NCI-H82 treated with DMSO at 0.1 percent for 48 hours (cell line): ENCODE data around the gene SVEP1.
"Not testable (repeated sequence)": the region's sequence is repeated elsewhere in the genome, so short reads cannot be mapped to it uniquely, and the experiment has no call there.

Source experiments
- DNase-seq: peaks from one replicate; lab custom pipeline; 2025; ENCODE audit not compliant: unreplicated experiment; lab: John Stamatoyannopoulos, UW

Gene SVEP1

DNA sequence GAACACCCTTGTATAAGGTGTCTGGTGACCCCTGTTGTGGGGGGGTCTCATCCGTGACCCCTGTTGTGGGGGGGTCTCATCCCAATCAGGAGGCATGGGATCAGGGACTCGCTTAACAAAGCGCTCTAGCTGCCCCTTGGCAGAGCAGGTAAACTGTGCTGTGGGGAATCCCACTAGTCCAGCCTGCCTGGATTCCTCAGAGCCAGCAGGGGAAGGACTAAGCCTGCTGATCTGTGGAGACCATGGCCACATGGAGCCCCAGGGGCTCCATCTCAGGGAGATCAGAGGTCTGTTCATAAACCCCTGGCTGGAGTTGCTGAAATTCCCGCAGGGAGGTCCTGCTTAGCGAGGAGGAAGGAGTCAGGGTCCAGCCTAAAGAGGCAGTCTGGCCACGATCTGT, 196.1 kb downstream of the SVEP1 start:
- no peak for DNase-seq

DNA sequence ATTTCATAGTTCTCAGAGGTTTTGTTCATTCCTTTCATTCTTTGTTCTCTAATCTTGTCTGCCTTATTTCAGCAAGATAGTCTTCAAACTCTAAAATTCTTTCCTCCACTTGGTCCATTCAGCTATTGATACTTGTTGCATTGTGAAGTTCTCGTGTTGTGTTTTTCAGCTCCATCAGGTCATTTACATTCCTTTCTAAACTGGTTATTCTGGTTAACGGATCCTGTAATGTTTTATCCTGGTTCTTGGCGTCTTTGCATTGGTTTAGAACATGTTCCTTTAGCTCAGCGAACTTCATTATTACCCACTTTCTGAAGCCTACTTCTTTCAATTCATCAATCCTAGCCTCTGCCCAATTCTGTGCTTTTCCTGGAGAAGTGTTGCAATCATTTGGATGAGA, 196.8 kb downstream of the SVEP1 start:
- no peak for DNase-seq

DNA sequence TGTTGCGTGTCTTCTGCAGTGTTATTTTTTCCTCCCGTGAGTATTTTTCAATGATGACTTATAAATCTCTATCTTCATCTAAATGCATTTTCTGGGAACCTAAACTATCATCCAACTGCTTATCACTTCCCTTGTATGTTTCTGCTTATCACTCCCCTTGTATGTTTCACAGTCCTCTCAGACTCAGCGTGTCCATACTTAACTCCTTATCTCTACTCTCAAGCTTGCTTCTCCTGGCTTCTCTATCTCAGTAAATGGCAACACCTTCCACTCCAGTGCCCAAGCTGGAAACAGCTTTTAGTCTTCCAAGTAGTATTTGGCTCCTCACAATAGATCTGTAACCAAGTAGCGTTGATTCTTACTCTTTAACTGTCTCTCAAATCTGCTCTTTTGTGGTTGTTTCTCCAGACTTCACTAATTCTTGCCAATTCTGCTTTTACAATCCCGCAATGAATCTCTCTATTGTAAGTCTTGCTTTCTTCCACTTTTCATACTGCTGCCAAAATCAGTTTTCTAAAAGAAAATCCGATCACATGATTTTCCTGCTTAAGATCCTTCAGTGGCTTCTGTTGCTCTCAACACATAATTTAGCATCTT, 208.0 kb downstream of the SVEP1 start:
- DNase-seq, result no peak

DNA sequence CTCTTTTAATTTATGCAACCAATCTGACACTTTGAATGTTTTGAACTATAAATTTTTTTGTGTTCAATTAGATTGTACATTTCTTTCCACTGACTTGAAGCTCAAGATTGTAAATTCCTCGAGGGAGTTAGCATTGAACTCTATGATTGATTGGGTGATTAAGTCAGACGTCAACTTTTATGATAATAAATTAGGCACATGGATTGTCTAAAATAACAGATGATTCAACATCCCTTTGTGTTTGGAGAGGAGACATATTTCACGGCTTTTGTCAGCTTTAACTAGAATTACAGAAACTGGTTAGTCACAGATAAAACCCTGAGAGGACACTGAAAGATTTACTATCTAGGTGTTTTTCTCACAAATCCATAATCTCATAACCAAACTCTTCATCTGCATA, 209.2 kb downstream of the SVEP1 start:
- DNase-seq, result no peak

DNA sequence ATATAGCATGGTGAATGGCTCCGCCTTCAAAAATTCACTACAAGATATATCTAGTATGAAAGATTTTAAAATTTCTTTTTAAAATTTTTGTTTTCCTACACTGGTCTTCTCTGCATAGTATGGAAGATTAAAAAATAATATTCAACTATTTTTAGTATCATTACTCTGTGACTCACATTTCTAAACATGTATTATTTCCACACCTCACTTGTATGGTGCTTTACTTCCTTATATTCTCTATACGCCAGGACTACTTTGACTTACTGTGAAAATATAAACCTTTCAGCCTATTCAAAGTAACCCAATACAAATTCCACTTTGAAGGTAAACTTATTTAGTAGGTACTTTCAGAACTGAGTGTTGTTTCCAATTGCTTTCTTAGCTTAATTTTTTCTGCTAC, 215.1 kb downstream of the SVEP1 start:
- DNase-seq, result no peak

DNA sequence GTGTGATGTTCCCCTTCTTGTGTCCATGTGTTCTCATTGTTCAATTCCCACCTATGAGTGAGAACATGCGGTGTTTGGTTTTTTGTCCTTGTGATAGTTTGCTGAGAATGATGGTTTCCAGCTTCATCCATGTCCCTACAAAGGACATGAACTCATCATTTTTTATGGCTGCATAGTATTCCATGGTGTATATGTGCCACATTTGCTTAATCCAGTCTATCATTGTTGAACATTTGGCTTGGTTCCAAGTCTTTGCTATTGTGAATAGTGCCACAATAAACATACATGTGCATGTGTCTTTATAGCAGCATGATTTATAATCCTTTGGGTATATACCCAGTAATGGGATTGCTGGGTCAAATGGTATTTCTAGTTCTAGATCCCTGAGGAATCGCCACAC, 220.5 kb downstream of the SVEP1 start:
- not testable (repeated sequence) for DNase-seq

DNA sequence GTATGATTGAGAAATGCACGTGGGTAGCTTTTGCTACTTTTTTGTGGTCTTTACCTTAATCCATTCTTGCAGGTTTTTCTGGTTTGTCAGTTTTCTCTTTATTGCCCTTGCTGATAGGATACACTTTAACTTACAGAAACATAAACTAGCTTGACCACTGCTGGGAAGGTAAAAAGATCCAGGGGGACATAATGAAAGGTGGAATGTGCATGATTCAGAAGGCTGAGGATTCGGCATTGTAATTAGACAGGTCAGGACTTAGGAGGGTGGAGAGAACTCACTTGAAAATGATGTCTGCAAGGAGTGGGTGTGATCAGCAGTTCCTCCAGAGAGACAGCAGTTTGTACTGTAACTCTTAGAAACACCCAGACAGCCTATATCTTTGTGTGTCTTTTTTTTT, 222.0 kb downstream of the SVEP1 start:
- no peak for DNase-seq

DNA sequence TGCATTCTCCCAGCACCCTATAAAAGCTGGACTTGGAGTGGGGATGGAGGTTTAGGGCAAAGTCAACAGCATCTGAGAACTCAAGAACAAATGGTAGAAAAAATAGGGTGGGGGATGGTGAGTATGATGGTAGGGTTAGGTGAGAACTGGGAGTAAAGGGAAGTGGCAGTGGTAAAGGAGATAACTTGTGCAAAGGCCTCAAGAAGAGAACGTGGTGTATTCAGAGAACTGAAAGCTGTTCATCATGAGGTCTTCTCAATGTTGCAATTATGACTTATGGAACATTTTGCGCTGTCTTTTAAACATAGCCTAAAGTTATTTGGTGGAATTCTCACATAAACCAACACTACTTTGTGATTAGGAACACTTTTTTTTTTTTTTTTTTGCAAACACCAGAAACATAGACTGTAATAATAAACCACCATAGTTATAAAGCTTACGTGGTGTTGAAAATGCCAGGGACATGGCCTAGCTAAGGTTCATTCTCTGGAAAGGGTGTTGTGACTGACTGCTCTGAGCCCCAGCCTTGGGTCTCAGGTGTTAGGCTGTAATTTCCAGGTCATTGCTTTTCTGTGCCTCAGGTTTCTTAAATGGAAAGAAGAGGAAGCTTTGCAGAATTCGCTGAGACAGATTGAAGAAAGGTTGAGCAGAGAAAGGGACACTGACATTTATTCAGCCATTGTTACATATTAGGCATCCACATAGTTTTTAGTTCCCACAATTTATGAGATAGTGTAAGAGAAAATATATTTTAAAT, 222.7 kb downstream of the SVEP1 start:
- no peak for DNase-seq

DNA sequence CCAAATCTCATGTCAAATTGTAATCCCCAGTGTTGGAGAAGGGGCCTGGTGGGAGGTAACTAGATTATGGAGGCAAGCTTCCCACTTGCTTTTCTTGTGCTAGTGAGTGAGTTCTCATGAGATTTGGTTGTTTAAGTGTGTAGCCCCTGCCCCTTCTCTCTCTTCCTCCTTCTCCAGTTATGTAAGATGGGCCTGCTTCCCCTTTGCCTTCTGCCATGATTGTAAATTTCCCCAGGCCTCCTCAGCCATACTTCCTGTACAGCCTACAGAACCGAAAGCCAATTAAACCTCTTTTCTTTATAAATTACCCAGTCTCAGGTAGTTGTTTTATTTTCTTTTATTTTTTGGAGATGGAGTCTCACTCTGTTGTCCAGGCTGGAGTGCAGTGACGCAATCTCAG, 223.6 kb downstream of the SVEP1 start:
- DNase-seq, result no peak

DNA sequence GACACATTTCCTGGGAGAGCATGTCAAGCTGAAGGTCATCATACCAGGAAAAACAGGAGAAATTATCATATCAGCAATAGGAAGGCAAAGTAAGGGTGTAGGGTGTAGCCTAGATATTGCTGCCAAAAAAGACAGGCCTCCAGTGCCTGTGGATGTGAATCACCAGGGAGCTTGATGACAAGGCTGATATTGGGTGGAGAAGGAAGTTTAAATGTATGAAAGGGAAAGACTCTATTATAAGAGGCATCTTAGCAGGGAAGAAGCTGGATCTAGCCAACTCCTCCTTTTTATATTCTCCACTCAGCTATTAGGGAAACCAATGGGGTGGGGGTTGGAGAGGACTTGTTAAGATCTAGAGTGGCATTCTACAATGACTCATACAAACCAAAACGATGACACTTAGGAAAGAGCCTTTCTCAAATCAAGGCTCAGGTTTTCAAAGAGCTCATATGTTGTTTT, 228.5 kb downstream of the SVEP1 start:
- DNase-seq, result no peak

DNA sequence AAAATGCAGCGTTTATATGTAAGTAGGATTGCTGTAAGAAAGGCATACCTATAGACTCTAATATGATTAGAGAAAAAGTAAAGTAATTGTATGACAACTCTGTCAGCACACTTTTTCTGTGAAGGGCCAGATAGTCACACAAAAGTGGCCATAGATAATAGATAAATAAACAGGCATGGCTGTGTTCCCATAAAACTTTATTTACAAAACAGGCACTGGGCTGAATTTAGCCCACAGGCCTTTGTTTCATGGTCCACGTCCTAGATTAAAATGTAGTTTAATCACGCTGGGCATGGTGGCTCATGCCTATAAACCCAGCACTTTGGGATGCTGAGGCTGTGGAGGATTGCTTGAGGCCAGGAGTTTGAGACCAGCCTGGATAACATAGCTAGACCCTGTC, 233.2 kb downstream of the SVEP1 start:
- DNase-seq, result no peak

DNA sequence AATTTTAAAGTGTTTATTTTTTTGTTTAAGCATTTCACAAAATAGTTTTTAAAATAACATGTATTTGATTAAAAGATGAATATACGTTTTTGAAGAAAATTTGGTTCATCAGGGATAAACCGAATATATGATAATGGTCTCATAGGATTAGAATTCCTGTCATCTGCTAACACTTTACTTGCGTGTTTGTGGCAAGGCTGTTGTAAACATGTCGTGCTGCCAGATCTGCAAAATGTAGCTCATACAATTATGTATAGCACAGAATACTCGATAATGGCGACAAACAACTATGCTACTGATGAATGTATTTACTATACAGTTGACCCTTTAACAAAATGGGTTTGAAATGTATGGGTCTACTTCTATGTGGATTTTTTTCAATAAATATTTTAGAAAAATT, 234.7 kb downstream of the SVEP1 start:
- DNase-seq, result no peak

DNA sequence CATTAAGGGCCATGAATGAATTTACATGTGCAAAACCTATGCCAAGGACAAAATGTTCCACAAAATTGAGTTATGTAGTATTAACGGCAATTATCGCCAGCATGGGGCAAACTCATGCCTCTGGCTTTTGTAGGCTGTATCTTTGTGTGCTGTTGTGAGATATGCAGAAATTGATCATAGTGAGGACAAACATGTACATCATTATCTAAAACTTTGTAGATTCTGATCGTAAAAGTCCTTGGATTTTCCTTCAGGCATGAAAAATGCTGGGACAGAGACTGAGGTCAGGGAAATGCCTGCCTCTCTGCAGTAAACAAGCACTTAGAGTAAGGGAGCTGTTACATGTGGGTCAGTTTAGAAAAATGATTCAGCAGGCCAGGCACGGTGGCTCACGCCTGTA, 236.0 kb downstream of the SVEP1 start:
- DNase-seq, result no peak

DNA sequence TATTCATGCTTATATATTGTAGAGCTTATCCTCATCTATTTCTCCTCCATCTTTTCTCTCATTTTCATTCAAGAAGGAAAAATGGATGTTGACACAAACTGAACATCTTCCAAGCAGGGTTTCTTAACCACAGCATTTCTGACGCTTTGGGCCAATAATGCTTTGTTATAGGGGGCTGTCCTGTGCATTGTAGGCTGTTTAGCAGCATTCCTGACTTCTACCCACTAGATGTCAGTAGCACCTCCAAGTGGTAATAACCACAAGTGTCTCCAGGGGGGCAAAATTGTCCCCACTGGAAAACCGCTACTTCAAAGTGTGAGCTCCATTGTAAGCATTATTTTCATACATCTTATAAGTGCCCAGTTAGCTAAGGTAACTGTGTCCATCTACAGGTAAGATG, 239.2 kb downstream of the SVEP1 start:
- DNase-seq, result no peak

DNA sequence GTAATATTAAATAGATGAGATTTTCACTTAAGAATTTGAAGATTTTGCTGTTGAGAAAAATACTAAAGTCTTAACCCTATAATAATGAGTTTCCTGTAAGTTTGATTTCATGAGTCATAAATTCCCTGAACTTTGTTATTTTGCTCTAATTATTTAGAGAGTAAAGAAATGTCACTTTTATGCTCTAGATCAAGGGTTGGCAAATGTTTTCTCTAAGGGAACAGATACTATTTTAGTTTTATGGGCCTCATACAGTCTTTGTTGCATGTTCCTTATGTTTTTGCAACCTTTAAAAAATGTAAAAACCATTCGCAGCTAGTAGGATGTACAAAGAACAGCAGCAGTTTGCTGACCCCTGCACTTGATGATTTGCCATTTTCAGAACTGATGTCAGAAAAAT, 241.4 kb downstream of the SVEP1 start:
- no peak for DNase-seq

DNA sequence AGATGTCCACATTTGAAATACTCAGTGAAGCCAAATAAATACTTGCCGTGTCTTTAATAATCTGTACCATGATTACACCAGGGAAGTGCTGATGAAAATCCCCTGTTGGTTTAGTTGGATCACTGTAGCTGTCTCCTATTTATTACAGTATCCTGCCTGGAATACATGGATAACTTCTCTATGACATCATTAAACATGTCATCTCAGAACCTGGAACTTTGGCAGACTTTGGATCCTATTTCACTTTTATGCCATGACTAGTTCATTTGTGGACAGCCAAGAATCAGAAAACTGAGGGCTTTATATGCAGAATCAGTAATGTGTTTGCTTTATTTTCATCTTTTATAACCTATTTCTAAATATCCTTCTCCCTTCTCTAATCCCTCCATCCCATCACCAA, 241.8 kb downstream of the SVEP1 start, which contains the start of gene TXNDC8:
Gene TXNDC8, minus strand, starts transcription at position 137 of the 400 bp plus-strand sequence.
- no peak for DNase-seq

DNA sequence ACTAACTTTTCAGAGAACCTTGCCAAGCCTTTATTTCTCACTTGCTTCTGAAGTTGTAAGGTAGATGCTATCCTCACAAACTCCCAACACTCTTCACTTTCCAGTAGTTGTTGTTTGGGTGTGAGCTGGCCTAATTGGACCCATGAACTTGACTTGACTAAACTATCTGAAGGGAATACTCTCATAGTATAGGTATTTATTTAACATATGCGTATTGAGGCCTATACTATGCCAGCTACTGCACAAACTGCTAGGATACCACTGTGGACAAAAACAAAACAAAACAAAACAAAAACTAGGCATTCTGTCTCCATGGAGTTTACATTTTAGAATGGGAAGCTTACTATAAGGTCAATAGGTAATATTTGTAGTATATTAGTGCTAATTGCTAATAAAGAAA, 243.2 kb downstream of the SVEP1 start:
- no peak for DNase-seq

DNA sequence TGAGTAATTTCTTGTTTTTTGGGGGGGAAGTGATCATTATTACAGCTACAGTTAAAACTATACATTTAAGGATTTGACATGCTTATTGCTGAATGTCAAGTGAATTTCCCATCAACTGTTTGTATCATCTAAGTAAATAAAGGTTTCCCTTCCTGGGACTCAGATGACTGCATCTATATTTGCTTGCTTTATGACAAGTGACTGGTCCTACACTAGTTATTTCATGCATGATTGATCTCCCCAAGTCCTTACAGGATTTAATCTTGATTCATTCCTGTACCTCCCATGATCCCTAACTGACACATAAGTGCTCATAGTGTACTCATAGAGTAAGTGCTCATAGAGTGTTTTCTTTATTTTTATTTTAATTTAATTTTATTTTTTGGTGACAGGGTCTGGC, 244.7 kb downstream of the SVEP1 start:
- no peak for DNase-seq

DNA sequence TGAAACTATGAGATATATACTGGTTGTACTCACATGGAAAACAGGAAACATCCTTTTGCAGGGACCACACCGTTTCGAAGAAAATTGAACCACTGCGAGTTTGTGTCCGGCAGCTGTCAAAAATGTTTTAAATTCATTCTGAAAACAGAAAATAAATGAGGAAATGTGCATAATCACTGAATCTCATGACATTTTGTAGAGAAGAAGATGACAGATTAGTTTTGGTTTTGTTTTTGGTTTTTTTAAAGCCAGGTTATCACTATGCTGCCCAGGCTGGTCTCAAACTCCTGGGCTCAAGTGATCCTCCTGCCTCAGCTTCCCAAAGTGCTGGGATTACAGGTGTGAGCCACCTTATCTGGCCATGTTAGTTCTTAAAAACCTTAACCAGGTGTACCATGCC, 245.4 kb downstream of the SVEP1 start:
- no peak for DNase-seq

DNA sequence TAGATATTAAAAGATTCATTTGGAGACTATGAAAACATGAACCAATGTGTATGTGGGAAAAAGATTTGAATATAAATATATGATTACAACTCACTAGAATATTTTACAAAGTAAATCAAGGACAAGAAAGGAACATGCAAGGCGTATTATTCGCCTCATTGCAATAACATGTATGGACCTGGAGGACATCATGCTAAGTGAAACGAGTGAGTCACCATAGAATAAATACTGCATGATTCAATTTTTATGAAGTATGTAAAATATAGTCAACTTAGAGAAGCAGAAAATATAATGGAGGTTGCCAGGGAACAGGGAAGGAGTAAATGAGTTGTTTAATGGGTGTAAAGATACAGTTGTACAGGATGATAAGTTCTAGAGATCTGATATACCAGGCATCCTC, 246.8 kb downstream of the SVEP1 start:
- no peak for DNase-seq

DNA sequence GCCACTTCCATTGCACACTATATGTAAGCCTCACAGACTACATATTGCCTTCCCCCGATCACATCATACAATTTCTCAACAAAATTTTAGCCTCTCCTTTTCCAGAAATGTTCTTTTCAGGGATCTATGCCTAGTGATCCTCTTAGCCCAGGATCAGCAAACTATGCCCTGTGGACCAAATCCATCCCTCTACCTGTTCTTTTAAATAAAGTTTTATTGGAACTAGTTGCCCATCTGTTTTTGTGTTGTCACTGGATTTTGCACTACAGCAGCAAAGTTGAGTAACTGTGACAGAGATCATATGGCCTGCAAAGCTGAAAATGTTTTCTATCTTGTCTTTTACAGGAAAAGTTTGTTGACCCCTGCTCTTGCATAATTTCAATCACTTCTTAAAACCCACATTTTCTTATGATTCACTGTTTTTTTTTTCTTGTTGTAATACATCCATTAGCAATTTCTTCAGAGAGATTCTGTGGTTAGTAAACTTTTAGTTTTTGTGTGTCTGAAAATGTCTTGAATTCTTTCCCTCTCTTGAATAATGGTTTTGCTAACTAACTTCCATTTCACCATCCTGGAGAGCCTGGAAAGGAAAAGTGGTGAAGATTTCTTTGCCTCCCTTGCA, 248.9 kb downstream of the SVEP1 start:
- DNase-seq, result no peak

DNA sequence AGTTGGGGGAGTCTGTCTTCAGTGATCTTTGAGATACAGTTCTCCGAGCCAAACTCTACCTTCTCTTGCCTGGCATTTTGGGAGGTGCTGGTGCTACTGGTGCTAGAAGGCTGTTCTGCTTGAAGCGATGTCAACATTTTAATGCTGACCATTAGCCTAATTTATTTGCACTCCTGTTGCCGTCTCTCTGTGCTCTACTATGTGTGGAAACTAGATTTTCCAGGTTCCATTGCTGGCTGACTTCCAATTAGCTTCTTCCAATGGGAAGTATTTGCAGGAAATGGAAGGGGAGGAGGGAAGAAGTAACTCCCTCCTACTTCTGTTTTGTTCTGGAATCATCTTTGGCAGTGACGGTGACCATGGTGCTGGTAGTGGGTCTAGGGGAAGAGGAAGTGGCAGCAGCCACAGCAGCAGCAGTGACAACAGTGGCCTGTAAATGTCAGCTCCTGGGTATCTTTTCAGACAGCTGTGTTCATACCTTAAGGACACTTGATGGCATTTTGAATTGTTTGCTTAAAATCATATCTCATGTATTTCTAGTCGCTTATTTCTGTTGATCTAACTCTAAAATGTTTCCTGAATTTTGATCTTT, 249.8 kb downstream of the SVEP1 start:
- no peak for DNase-seq
